ENCODE measurements around the gene STK17A. TPM values are rescaled to one million over a fixed set of nuclear protein-coding genes. Genes with fewer than 3 reads are reported as not detected.

Gene STK17A
- 47.8 and 52.0 TPM in 2 replicates for polyA plus RNA-seq (2012; rRNA removed)
- polyA plus RNA-seq (2012; cell fraction: cytosol; rRNA removed) = 74.7 and 89.6 TPM in 2 replicates
- polyA plus RNA-seq (2012; cell fraction: nucleus; rRNA removed) = 34.1 and 67.1 TPM in 2 replicates

DNA sequence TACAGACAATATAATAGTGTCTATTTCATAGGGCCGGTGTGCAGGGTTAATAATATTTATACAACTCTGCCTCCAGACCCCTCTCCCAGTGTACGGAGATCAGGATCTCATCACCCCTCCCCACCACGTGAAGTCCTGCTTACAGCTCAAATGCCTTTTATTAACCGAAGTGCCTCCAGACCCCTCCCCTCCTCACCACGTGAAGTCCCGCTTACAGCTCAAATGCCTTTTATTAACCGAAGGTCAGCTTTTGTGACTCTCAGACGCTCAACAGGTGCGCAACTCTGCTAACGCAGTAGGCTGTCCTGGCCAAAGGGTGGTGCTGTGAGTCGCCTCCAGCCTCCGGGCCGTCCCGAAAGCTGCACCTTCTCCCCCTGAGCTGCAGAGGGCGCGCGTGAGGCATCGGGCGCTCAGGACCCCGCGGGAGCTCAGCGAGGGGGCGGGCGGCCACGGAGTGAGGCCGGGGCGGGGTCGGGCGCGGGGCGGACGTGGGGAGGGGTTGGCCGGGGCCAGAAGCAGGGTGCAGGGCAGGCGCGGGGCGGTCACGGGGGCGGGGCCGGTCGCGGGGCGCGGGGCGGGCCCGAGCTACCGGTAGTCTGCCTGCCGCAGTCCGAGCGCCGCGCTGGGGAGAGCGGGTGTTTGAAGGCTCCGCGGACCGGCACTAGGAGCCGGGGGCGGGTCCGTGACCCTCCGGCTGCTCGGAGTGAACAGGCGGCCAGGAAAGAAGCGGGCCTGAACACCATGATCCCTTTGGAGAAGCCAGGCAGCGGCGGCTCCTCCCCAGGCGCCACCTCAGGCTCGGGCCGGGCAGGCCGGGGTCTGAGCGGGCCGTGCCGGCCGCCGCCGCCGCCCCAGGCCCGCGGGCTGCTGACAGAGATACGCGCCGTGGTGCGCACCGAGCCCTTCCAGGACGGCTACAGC, at the start of gene STK17A:
Gene STK17A, plus strand, starts transcription at position 606 of the 921 bp plus-strand sequence. Its CDS starts 136 bp downstream, at position 742.
- Histone ChIP-seq H2AFZ (ENCODE audit: low read depth) (no peak within 1 kb of the TSS), H4K20me1 (ENCODE audit: insufficient read depth) (peaks cover 47% of the 10 kb centered on the region), H3K4me2 (peak within 1 kb of the TSS; percentile 94), H3F3A (replicated peaks; ENCODE audit: insufficient read depth) (peaks cover 7% of the 10 kb centered on the region), H3K27me3 (ENCODE audit: insufficient read depth) (no peaks in the 10 kb centered on the region), H3K4me3 (ENCODE audit: low read depth in 2 of 2, low read length in 1 of 2) (peak within 1 kb of the TSS; percentile 70 to 98), H3K27ac (ENCODE audit: low read depth in 2 of 2, low read length in 1 of 2) (peak within 1 kb of the TSS; percentile 83 to 88), H3K36me3 (replicated peaks in 1 of 2; ENCODE audit: control insufficient read depth in 1 of 2, insufficient read depth in 2 of 2, low read length in 1 of 2) (peaks cover 0 to 5% of the 10 kb centered on the region in 2 experiments), H3K9me3 (no peaks in the 10 kb centered on the region), H3K4me1 (ENCODE audit: control insufficient read depth in 1 of 2, insufficient read depth in 2 of 2, low read depth in 1 of 2, low read length in 1 of 2) (peaks cover 15 to 20% of the 10 kb centered on the region in 2 experiments; a peak in 3 of 4 replicates), H3K79me2 (ENCODE audit: insufficient read depth) (peaks cover 48% of the 10 kb centered on the region), H3K9me2 (no peaks in the 10 kb centered on the region), H3K9ac (peak within 1 kb of the TSS; percentile 90)
- CTCF ChIA-PET = interaction anchor here (0.6 to 8.5 kb wide), 132 partner anchors 9 to 1545 kb away, joined by 3 to 346 read pairs (median 6); partner anchors contain the start of genes BLVRA, COA1 and UBE2D4
- DNase-seq = peak; percentile 99
- WGBS (ENCODE audit: low lambda C conversion rate) = 7% methylated on average over 11 of the region's 83 CpGs
- POLR2A ChIA-PET = interaction anchor here (0.6 to 1.6 kb wide), 15 partner anchors 8 to 343 kb away, joined by 3 to 18 read pairs (median 3); partner anchors contain the start of genes BLVRA, COA1 and UBE2D4
- TF ChIP-seq EP300 (IDR thresholded peaks at IDR 0.05; ENCODE audit: borderline replicate concordance in 1 of 2, low read depth in 1 of 2, low read length in 1 of 2) (peak in 1 of 2 experiments; percentile 3; a peak in 1 of 4 replicates), POLR2AphosphoS5 (IDR thresholded peaks at IDR 0.05; ENCODE audit: low read depth, low read length) (peak; percentile 99), TCF12 (IDR thresholded peaks at IDR 0.05) (peak; percentile 37; the same call in 1 of the 2 replicates), GATA2 (CRISPR knock-in tag; IDR thresholded peaks at IDR 0.05) (peak; percentile 13; the same call in 1 of the 2 replicates), PBX3 (IDR thresholded peaks at IDR 0.05) (peak; percentile 89), SIN3A (IDR thresholded peaks at IDR 0.05; ENCODE audit: borderline replicate concordance, low read depth, low read length) (peak; percentile 32; the same call in 1 of the 2 replicates), RCOR1 (IDR thresholded peaks at IDR 0.05; ENCODE audit: low read length) (peak; percentile 97), RXRA (IDR thresholded peaks at IDR 0.05; ENCODE audit: borderline replicate concordance, low read depth) (no peak), NFIC (IDR thresholded peaks at IDR 0.05; ENCODE audit: borderline replicate concordance) (no peak), SMC3 (IDR thresholded peaks at IDR 0.05; ENCODE audit: low read depth, low read length) (peak; percentile 100), RAD21 (IDR thresholded peaks at IDR 0.05; ENCODE audit: low read length) (peak; percentile 96), ZBTB33 (IDR thresholded peaks at IDR 0.05; ENCODE audit: borderline replicate concordance, low read depth) (peak; percentile 32; the same call in 1 of the 2 replicates), NRF1 (IDR thresholded peaks at IDR 0.05; ENCODE audit: low read depth, low read length) (peak; percentile 57), TEAD4 (IDR thresholded peaks at IDR 0.05; ENCODE audit: borderline replicate concordance, insufficient read depth) (no peak), EZH2phosphoT487 (IDR thresholded peaks at IDR 0.05; ENCODE audit: borderline replicate concordance, low read depth) (no peak), JUND (IDR thresholded peaks at IDR 0.05) (no peak)
- TF ChIP-seq, protein P1, sequence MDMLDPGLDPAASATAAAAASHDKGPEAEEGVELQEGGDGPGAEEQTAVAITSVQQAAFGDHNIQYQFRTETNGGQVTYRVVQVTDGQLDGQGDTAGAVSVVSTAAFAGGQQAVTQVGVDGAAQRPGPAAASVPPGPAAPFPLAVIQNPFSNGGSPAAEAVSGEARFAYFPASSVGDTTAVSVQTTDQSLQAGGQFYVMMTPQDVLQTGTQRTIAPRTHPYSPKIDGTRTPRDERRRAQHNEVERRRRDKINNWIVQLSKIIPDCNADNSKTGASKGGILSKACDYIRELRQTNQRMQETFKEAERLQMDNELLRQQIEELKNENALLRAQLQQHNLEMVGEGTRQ (IDR thresholded peaks at IDR 0.05; ENCODE audit: borderline replicate concordance, low read depth, low read length) = peak; percentile 4; the same call in 1 of the 2 replicates
- TF ChIP-seq, protein P2, sequence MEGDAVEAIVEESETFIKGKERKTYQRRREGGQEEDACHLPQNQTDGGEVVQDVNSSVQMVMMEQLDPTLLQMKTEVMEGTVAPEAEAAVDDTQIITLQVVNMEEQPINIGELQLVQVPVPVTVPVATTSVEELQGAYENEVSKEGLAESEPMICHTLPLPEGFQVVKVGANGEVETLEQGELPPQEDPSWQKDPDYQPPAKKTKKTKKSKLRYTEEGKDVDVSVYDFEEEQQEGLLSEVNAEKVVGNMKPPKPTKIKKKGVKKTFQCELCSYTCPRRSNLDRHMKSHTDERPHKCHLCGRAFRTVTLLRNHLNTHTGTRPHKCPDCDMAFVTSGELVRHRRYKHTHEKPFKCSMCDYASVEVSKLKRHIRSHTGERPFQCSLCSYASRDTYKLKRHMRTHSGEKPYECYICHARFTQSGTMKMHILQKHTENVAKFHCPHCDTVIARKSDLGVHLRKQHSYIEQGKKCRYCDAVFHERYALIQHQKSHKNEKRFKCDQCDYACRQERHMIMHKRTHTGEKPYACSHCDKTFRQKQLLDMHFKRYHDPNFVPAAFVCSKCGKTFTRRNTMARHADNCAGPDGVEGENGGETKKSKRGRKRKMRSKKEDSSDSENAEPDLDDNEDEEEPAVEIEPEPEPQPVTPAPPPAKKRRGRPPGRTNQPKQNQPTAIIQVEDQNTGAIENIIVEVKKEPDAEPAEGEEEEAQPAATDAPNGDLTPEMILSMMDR (IDR thresholded peaks at IDR 0.05) = peak; percentile 100
- TF ChIP-seq, protein P3, sequence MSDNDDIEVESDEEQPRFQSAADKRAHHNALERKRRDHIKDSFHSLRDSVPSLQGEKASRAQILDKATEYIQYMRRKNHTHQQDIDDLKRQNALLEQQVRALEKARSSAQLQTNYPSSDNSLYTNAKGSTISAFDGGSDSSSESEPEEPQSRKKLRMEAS (IDR thresholded peaks at IDR 0.05; ENCODE audit: low read depth) = no peak; the same call in 1 of the 2 replicates
- TF ChIP-seq, protein P4, sequence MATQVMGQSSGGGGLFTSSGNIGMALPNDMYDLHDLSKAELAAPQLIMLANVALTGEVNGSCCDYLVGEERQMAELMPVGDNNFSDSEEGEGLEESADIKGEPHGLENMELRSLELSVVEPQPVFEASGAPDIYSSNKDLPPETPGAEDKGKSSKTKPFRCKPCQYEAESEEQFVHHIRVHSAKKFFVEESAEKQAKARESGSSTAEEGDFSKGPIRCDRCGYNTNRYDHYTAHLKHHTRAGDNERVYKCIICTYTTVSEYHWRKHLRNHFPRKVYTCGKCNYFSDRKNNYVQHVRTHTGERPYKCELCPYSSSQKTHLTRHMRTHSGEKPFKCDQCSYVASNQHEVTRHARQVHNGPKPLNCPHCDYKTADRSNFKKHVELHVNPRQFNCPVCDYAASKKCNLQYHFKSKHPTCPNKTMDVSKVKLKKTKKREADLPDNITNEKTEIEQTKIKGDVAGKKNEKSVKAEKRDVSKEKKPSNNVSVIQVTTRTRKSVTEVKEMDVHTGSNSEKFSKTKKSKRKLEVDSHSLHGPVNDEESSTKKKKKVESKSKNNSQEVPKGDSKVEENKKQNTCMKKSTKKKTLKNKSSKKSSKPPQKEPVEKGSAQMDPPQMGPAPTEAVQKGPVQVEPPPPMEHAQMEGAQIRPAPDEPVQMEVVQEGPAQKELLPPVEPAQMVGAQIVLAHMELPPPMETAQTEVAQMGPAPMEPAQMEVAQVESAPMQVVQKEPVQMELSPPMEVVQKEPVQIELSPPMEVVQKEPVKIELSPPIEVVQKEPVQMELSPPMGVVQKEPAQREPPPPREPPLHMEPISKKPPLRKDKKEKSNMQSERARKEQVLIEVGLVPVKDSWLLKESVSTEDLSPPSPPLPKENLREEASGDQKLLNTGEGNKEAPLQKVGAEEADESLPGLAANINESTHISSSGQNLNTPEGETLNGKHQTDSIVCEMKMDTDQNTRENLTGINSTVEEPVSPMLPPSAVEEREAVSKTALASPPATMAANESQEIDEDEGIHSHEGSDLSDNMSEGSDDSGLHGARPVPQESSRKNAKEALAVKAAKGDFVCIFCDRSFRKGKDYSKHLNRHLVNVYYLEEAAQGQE (IDR thresholded peaks at IDR 0.05; ENCODE audit: low read depth, low read length) = peak; percentile 68; the same call in 1 of the 2 replicates
